DMS153 (cell line): Measurements from ENCODE around the gene RPS23.
"Not testable (repeated sequence)": the region's sequence is repeated elsewhere in the genome, so short reads cannot be mapped to it uniquely, and the experiment has no call there.

Experiments used
- DNase-seq: peaks from one replicate; lab custom pipeline; 2025; lab: John Stamatoyannopoulos, UW

Gene RPS23

GRCh38 chr5:82287625-82288024 is 9.5 kb upstream of the RPS23 start:
- no peak for DNase-seq

GRCh38 chr5:82285206-82285605 is 7.1 kb upstream of the RPS23 start:
- no peak for DNase-seq

- no peak for DNase-seq
These were observed 5.7 kb upstream of the RPS23 start for GRCh38 chr5:82283893-82284292.

GRCh38 chr5:82278711-82279370 is 687 bp upstream of the RPS23 start:
- no peak for DNase-seq

GRCh38 chr5:82277613-82277986 is 554 bp downstream of the RPS23 start:
- no peak for DNase-seq

GRCh38 chr5:82276800-82277612 is 1.1 kb downstream of the RPS23 start:
- no peak for DNase-seq

- DNase-seq, result no peak
These were observed 2.9 kb downstream of the RPS23 start for GRCh38 chr5:82275216-82275664.

GRCh38 chr5:82274343-82275211 is 3.6 kb downstream of the RPS23 start:
- no peak for DNase-seq

GRCh38 chr5:82273426-82273825 is 4.7 kb downstream of the RPS23 start:
- DNase-seq, result not testable (repeated sequence)

GRCh38 chr5:82272571-82273356 is 5.4 kb downstream of the RPS23 start:
- not testable (repeated sequence) for DNase-seq

- DNase-seq, result not testable (repeated sequence)
These were observed 8.8 kb downstream of the RPS23 start for GRCh38 chr5:82269363-82269762.

- DNase-seq, result not testable (repeated sequence)
These were observed 10.7 kb downstream of the RPS23 start for GRCh38 chr5:82267297-82267933.

GRCh38 chr5:82265047-82265446 is 13.1 kb downstream of the RPS23 start:
- no peak for DNase-seq

GRCh38 chr5:82259172-82259800 is 18.9 kb downstream of the RPS23 start:
- no peak for DNase-seq

- no peak for DNase-seq
These were observed 20.4 kb downstream of the RPS23 start for GRCh38 chr5:82257729-82258128.

GRCh38 chr5:82257247-82257646 is 20.9 kb downstream of the RPS23 start:
- no peak for DNase-seq

GRCh38 chr5:82255844-82256243 is 22.3 kb downstream of the RPS23 start:
- no peak for DNase-seq

GRCh38 chr5:82252744-82253143 is 25.4 kb downstream of the RPS23 start:
- no peak for DNase-seq

- DNase-seq, result no peak
These were observed 31.1 kb downstream of the RPS23 start for GRCh38 chr5:82246960-82247574.
